Measurements from ENCODE around the gene KRTAP13-4.

Gene KRTAP13-4

GRCh38 chr21:30430170-30430655, at the start of gene KRTAP13-4:
Gene KRTAP13-4 (plus strand): TSS chr21:30430220. CDS start chr21:30430276, 56 bp downstream.
- DNase-seq, result no peak

GRCh38 chr21:30382201-30382600, 47.8 kb upstream of the KRTAP13-4 start:
- DNase-seq, result no peak

- no peak for DNase-seq
Observed at GRCh38 chr21:30391492-30392025, 38.5 kb upstream of the KRTAP13-4 start.

- no peak for DNase-seq
Observed at GRCh38 chr21:30395731-30396130, 34.3 kb upstream of the KRTAP13-4 start, which contains the start of gene KRTAP13-1. Gene KRTAP13-1 (plus strand): TSS chr21:30396031. CDS start chr21:30396087, 56 bp downstream.

GRCh38 chr21:30408782-30409494, 21.1 kb upstream of the KRTAP13-4 start:
- no peak for DNase-seq

- no peak for DNase-seq
Observed at GRCh38 chr21:30415993-30416392, 14.0 kb upstream of the KRTAP13-4 start.

- no peak for DNase-seq
Observed at GRCh38 chr21:30425826-30426225, 4.2 kb upstream of the KRTAP13-4 start, which contains the start of gene KRTAP13-3. Gene KRTAP13-3 (minus strand): TSS chr21:30425926. CDS start chr21:30425912, 14 bp downstream.

- no peak for DNase-seq
Observed at GRCh38 chr21:30426731-30427130, 3.3 kb upstream of the KRTAP13-4 start.

- DNase-seq, result no peak
Observed at GRCh38 chr21:30434033-30434631, 4.1 kb downstream of the KRTAP13-4 start.

- no peak for DNase-seq
Observed at GRCh38 chr21:30437010-30437565, 7.1 kb downstream of the KRTAP13-4 start.

GRCh38 chr21:30439975-30440374, 10.0 kb downstream of the KRTAP13-4 start, which contains the start of gene KRTAP15-1:
Gene KRTAP15-1 (plus strand): TSS chr21:30440275. CDS start chr21:30440328, 53 bp downstream.
- no peak for DNase-seq

GRCh38 chr21:30443226-30443625, 13.2 kb downstream of the KRTAP13-4 start:
- DNase-seq, result no peak

GRCh38 chr21:30444204-30444603, 14.2 kb downstream of the KRTAP13-4 start:
- DNase-seq, result no peak

- DNase-seq, result no peak
Observed at GRCh38 chr21:30447056-30447455, 17.0 kb downstream of the KRTAP13-4 start.

GRCh38 chr21:30448514-30448913, 18.5 kb downstream of the KRTAP13-4 start:
- DNase-seq, result no peak

GRCh38 chr21:30463713-30464112, 33.7 kb downstream of the KRTAP13-4 start:
- no peak for DNase-seq

- DNase-seq, result no peak
Observed at GRCh38 chr21:30468900-30469714, 39.1 kb downstream of the KRTAP13-4 start.

GRCh38 chr21:30478004-30478403, 48.0 kb downstream of the KRTAP13-4 start:
- no peak for DNase-seq

- no peak for DNase-seq
Observed at GRCh38 chr21:30479259-30479658, 49.2 kb downstream of the KRTAP13-4 start.

- no peak for DNase-seq
Observed at GRCh38 chr21:30480145-30480544, 50.1 kb downstream of the KRTAP13-4 start, which contains the start of gene KRTAP19-1. Gene KRTAP19-1 (minus strand): TSS chr21:30480367. CDS start chr21:30480317, 50 bp downstream.

Data from DMS79 treated with DMSO at 0.1 percent for 48 hours (cell line).